Nephron (organoid): ENCODE data around the gene PNPLA2.

Experiments
- H3K27ac Mint-ChIP-seq, 3 experiments: 2 replicates each; pipeline ENCODE4 v1.8.0; 2020; ENCODE audit warnings: mixed read lengths in 3 of 3, mild to moderate bottlenecking in 2 of 3, moderate library complexity in 1 of 3
- H3K27me3 Mint-ChIP-seq: 2 replicates; pipeline ENCODE4 v1.8.0; 2021; ENCODE audit warnings: low read depth, mild to moderate bottlenecking, moderate library complexity, mixed read lengths
- H3K36me3 Mint-ChIP-seq: 2 replicates; pipeline ENCODE4 v1.8.0; 2020; ENCODE audit warnings: low read depth, mixed read lengths
- H3K4me1 Mint-ChIP-seq: 2 replicates; pipeline ENCODE4 v1.8.0; 2020; ENCODE audit warnings: mixed read lengths
- H3K4me3 Mint-ChIP-seq, 3 experiments: 2 replicates each; pipeline ENCODE4 v1.8.0; 2020; ENCODE audit warnings: mild to moderate bottlenecking in 3 of 3, mixed read lengths in 3 of 3, moderate library complexity in 2 of 3
- H3K9me3 Mint-ChIP-seq: 2 replicates; pipeline ENCODE4 v1.8.0; 2020; ENCODE audit warnings: mixed read lengths
- CTCF ChIP-seq, 3 experiments: fragments of 200-600 bp; sonication (generic); IDR thresholded peaks; one replicate each; pipeline ENCODE4 v1.5.0; 2021; ENCODE audit warnings: antibody characterized with exemption in 3 of 3; ENCODE audit not compliant: unreplicated experiment in 3 of 3

The PNPLA2 gene

GRCh38 chr11:818396-819128, at the start of gene PNPLA2:
Gene PNPLA2, plus strand, starts transcription at chr11:818914. Its CDS starts 805 bp downstream, at chr11:819719.
- no peaks in the 10 kb centered on the region for H3K9me3 Mint-ChIP-seq
- H3K4me1 Mint-ChIP-seq: peaks cover 4% of the 10 kb centered on the region
- peaks cover 4% of the 10 kb centered on the region for H3K36me3 Mint-ChIP-seq
- no peak for TF ChIP-seq CTCF (IDR thresholded peaks at IDR 0.05; ENCODE audit: unreplicated experiment in 3 of 3)
- peak within 1 kb of the TSS in 1 of 3 experiments; percentile 67 for H3K27ac Mint-ChIP-seq
- H3K27me3 Mint-ChIP-seq: peaks cover 5% of the 10 kb centered on the region
- peak within 1 kb of the TSS; percentile 80 to 89 (median 86) for H3K4me3 Mint-ChIP-seq

GRCh38 chr11:769887-770641, 48.6 kb upstream of the PNPLA2 start:
- Mint-ChIP-seq H3K4me1 (no peaks in the 10 kb centered on the region), H3K36me3 (peaks cover 16% of the 10 kb centered on the region), H3K27me3 (no peaks in the 10 kb centered on the region), H3K9me3 (no peaks in the 10 kb centered on the region), H3K4me3 (no peak overlapping the region), H3K27ac (no peak overlapping the region)
- TF ChIP-seq CTCF (IDR thresholded peaks at IDR 0.05; ENCODE audit: unreplicated experiment in 3 of 3): no peak

- Mint-ChIP-seq H3K36me3 (peaks cover 16% of the 10 kb centered on the region), H3K27me3 (no peaks in the 10 kb centered on the region), H3K4me1 (peaks cover 4% of the 10 kb centered on the region), H3K27ac (no peak overlapping the region), H3K4me3 (no peak overlapping the region), H3K9me3 (no peaks in the 10 kb centered on the region)
- TF ChIP-seq CTCF (IDR thresholded peaks at IDR 0.05; ENCODE audit: unreplicated experiment in 3 of 3): no peak
These were observed 47.8 kb upstream of the PNPLA2 start for GRCh38 chr11:770642-771616.

GRCh38 chr11:771617-772204, 47.0 kb upstream of the PNPLA2 start:
- Mint-ChIP-seq H3K27me3 (no peaks in the 10 kb centered on the region), H3K4me3 (no peak overlapping the region), H3K27ac (no peak overlapping the region), H3K36me3 (peaks cover 12% of the 10 kb centered on the region), H3K9me3 (no peaks in the 10 kb centered on the region), H3K4me1 (peaks cover 4% of the 10 kb centered on the region)
- TF ChIP-seq CTCF (IDR thresholded peaks at IDR 0.05; ENCODE audit: unreplicated experiment in 3 of 3): no peak
